Effector CD4-positive, alpha-beta T cell (primary cell): ENCODE results near the gene PTPRD.
"Not testable (repeated sequence)": the region's sequence is repeated elsewhere in the genome, so short reads cannot be mapped to it uniquely, and the experiment has no call there.

Experiments used
- DNase-seq: peaks from one replicate; pipeline ENCODE4 v3.0.0-alpha.2; 2020

Gene PTPRD

GRCh38 chr9:9099646-9100045 lies 1513.2 kb downstream of the PTPRD start:
- no peak for DNase-seq

DNA sequence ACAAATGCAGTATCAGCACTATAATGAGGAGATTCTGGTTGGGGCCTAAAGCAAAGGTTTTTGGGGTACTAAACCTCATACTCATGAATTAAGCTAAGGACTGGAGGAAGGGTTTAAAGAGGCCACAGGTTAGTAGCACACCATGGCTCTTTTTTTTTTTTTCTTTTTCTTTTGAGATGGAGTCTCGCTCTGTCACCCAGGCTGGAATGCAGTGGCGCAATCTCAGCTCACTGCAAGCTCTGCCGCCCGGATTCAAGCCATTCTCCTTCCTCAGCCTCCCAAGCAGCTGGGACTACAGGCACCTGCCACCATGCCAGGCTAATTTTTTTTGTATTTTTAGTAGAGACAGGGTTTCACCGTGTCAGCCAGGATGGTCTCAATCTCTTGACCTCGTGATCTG lies 1515.5 kb downstream of the PTPRD start:
- not testable (repeated sequence) for DNase-seq

GRCh38 chr9:9091387-9091786 lies 1521.4 kb downstream of the PTPRD start:
- DNase-seq, result no peak

DNA sequence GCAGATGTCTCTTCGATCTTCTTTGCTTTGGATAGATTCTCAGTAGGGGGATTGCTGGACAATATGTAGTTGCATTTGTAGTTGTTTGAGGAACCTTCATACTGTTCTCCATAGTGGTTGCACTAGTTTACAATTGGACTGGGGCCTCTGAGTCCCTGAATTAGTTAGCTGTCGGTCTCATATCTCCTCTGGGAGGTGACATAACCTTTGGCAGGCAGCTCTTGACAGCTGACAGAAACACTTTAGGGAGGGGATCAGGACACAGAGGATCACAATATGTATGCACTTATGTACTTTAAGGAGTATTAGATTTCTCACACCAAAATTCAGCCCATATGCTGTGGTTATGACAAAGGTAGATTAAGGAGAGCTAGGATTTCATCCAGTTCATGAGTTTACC lies 1533.3 kb downstream of the PTPRD start:
- no peak for DNase-seq

- DNase-seq, result no peak
Observed at GRCh38 chr9:9078301-9078700, 1534.5 kb downstream of the PTPRD start.

- no peak for DNase-seq
Observed at GRCh38 chr9:9061627-9062026, 1551.2 kb downstream of the PTPRD start.

GRCh38 chr9:9054354-9054992 lies 1558.3 kb downstream of the PTPRD start:
- no peak for DNase-seq

DNA sequence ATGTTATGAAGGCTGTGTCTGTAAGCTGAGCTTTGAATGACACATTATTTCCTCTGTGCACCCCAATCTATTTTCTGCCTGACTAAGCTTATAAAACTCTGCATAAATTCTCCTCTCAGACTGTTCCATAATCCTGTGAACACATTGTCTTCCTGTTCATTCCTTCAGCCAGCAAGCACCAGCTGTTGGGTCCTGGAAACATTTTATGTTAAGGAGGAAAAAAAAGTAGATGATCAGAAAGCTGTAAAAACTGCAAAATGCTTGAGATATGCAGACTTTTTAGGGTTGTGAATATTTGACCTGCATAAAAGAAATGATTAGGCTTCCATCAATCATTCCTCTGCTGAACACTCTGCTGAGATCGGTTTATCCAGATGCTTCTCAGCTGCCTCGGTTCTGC lies 1567.2 kb downstream of the PTPRD start:
- no peak for DNase-seq

DNA sequence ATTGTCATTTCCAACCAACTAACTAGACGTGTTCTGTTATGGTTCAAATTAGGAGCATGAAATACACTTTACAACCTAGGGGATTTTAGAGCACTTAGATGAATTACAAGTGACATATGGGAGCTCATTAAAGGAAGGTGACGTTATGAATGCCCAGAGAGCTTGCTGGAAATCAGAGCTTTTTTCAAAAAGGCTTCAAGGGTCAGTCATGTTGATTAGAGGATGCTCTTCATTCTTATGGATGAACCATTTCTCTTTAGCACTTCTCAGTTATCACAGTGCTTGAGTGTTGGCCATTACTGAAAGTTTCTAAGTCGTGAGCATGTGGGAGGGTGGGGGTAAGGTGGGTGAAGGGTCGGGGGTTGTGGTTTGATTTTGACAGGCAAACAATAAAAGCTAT lies 1567.7 kb downstream of the PTPRD start:
- DNase-seq, result no peak

DNA sequence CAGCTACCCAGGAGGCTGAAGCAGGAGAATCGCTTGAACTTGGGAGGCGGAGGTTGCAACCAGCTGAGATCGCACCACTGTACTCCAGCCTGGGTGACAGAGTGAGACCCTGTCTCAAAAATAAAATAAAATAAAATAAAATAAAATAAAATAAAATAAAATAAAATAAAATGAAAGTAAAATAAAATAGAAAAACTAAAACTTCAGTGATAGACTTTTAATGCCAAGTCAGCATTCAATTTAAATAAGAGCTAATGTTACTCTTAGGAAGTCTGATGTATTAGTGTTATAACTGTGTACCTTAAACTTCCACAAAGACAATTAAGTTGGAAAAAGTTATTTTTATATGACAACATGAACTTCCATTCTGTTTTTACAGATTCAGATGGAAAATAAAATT lies 1569.0 kb downstream of the PTPRD start:
- not testable (repeated sequence) for DNase-seq

- no peak for DNase-seq
Observed at GRCh38 chr9:9041756-9042155, 1571.0 kb downstream of the PTPRD start.

- no peak for DNase-seq
Observed at GRCh38 chr9:9033022-9033421, 1579.8 kb downstream of the PTPRD start.

DNA sequence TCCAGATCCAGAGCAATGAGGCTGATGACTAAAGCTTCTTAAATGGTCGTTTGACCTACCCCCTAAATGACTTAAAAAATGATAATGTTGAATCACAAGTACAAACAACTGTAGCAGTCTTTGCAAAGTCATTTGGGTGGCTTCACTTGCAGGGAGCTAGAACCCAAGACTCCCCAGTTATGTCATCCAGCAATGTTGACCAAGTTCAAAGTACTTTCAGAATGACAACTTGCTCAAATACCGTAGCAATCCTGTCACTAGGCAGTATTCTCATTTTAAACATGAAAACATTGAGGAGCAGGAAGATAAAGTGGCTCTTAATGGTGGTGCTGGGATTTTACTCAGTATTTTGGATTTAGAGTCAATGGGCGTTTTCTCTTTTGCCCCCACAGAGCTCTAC lies 1596.2 kb downstream of the PTPRD start:
- no peak for DNase-seq

GRCh38 chr9:9004810-9005209 lies 1608.0 kb downstream of the PTPRD start:
- no peak for DNase-seq

- no peak for DNase-seq
Observed at GRCh38 chr9:9002826-9003583, 1609.8 kb downstream of the PTPRD start.

DNA sequence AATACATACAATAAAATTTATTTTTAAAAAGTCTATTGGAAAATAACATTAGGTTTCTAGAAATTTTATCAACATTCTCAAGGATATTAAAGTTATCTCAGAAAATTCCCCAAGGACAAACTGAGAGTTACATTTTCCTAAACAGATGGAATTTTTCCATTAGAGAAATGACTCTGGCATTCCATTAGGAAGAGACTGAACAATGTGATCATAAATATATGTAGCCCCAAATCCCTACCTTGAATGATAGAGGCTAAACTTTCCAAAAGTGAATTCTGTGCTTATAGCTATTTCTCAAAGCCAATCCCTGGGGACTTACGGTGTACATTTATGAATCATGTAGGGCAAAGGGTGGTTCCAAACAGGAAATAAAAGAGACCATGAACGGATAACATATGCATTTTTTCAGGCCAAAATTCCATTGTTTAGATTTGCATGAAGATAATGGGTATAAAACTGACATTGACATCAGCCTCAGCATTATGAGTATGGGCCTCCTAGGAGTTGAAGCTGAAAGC lies 1632.2 kb downstream of the PTPRD start:
- no peak for DNase-seq

DNA sequence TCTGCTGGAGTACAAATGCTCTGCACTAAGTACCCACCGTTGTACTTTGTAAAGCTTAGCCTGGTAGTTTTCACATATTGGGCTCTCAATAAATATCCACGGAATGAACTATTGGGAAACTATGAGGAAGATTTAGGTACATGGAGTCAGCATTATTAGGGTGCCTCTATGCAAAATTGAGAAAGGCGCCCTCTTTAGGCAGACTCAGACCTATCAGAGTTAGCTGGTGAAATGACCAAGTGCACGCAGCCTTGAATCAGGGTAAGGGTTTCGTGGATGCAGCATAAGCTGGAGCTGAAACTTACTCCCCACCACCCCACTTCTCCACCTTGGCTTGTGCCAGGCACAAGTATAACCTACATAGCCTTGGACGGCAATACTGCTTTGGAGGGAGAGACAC lies 1634.5 kb downstream of the PTPRD start:
- DNase-seq, result no peak

DNA sequence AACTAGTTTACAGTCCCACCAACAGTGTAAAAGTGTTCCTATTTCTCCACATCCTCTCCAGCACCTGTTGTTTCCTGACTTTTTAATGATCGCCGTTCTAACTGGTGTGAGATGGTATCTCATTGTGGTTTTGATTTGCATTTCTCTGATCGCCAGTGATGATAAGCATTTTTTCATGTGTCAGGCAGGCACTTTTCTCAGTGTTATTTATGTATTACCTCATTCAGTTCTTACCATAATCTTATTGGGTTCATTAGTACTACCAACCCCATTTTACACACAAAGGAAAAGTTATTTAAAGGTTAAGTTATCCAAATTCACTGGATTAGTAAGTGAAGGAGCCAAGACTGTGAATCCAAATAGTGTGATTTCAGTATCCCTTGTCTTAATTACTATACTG lies 1644.5 kb downstream of the PTPRD start:
- not testable (repeated sequence) for DNase-seq

- DNase-seq, result no peak
Observed at GRCh38 chr9:8963885-8964284, 1648.9 kb downstream of the PTPRD start.

DNA sequence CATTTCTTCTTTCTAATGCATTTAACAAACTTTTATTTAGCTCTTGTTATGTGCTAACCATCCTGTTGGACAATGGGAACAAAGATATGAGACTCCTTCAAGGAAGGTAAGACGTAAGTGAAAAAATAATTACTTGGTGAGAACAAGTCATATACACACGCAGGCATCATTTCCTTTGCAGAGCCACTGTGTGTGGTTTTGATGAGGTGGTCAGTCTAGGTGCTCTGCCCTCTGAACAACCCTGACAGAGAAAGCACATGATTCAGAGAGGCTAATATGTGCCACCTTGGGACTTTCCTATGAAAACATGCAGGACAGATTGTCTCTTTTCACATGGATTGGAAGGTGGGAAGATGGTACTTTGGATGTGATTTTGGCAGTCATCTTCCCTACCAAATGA lies 1650.7 kb downstream of the PTPRD start:
- no peak for DNase-seq

DNA sequence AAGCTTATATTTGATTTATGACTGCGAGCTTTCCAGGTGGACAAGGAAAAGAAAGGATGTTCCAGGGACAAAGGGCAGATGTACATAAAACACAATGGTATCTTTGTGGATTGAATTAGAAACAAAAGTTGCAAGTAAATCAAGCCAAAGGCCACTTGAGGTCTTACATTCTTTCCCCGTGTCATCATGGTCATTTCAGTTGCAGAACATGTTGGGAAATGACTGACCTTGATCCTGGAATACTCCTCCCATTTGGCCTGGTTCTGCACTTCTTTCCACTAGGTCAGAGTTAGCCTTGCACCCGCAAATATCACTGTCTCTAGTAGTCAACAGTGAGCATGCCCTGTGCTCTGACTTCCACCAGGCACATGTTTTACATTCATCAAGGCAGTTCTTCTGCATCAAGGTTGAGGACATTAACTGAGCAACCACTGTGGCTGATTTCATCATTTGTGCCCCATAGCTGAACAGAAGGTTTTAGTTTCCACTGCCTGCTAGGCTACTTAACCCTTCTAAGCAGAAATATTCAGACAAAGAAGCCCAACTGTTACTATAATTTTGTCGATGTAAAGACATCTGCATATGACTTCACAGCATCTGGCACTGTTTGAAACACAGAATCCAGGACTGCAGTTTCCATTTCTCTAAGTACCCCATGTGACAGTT lies 1651.5 kb downstream of the PTPRD start:
- DNase-seq, result no peak

DNA sequence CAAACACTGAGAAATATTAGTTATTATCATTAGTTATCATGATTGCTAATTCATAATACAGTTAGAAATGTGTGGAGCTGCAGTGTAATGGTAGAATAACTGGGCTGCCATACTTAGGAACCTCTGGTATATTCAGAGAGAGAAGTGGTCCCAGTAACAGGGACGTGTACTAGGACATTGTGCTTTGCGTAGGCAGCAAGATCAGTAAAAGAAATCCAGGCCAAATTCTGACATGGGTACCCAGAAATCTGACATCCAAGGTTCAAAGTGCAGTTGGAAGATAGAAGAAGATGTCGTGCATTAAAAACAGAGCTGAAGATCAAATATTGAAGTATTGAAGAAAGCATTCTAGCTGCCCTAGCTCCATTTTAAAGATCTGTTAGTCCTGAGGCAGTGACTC lies 1652.5 kb downstream of the PTPRD start:
- no peak for DNase-seq

DNA sequence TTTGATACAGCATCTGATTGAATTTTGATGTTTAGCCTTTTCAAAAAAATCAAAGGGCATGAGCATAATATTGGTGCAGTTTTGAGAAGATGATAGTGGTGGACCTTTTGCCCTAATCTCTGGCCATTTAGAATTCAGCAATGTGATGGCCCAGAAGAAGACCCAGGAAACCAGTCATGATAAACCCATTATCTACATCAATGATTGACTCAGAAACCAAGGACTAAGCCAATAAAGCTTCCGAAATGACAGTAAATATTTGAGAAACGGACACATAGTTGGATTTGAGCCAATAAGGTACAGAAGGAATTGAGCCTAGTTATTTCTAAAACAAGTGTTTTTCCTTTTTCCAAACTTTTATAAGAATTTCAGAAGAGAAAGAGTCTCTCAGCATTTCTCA lies 1654.4 kb downstream of the PTPRD start:
- DNase-seq, result no peak

- no peak for DNase-seq
Observed at GRCh38 chr9:8955315-8955714, 1657.5 kb downstream of the PTPRD start.
